Karpas-422 (cell line): ENCODE data around the gene ZNF79. TPM values are rescaled to one million over a fixed set of nuclear protein-coding genes. Genes with fewer than 3 reads are reported as not detected.

ENCODE experiments used
- DNase-seq: peaks from one replicate; pipeline ENCODE4 v3.0.0-alpha.2; 2015
- H2AFZ ChIP-seq: fragments of 200-600 bp; sonication (generic); 2 replicates; pipeline ENCODE4 v1.6.1; 2014; ENCODE audit warnings: antibody characterized with exemption, low read length, mixed read lengths
- H3K27ac ChIP-seq: fragments of 200-600 bp; sonication (generic); 2 replicates; pipeline ENCODE4 v1.5.1; 2014; ENCODE audit warnings: mild to moderate bottlenecking, low read length, moderate library complexity
- H3K27me3 ChIP-seq: fragments of 200-600 bp; sonication (generic); 2 replicates; pipeline ENCODE4 v1.6.1; 2014; ENCODE audit warnings: low read length, mixed read lengths
- H3K36me3 ChIP-seq: fragments of 200-600 bp; sonication (generic); 2 replicates; pipeline ENCODE4 v1.6.1; 2014; ENCODE audit warnings: low read length, mixed read lengths; ENCODE audit not compliant: insufficient read depth
- H3K4me1 ChIP-seq: fragments of 200-600 bp; sonication (generic); 2 replicates; pipeline ENCODE4 v1.6.1; 2014; ENCODE audit warnings: mild to moderate bottlenecking, low read length, mixed read lengths
- H3K4me2 ChIP-seq: fragments of 200-600 bp; sonication (generic); 2 replicates; pipeline ENCODE4 v1.6.1; 2014; ENCODE audit warnings: low read length, low read depth, mild to moderate bottlenecking; ENCODE audit not compliant: poor library complexity, severe bottlenecking
- H3K4me3 ChIP-seq: fragments of 200-600 bp; sonication (generic); 2 replicates; pipeline ENCODE4 v1.5.1; 2014; ENCODE audit warnings: mild to moderate bottlenecking, antibody characterized with exemption, low read length, mixed read lengths
- H3K79me2 ChIP-seq: fragments of 200-600 bp; sonication (generic); 2 replicates; pipeline ENCODE4 v1.6.1; 2014; ENCODE audit warnings: mild to moderate bottlenecking, low read length, mixed read lengths
- H3K9ac ChIP-seq: fragments of 200-600 bp; sonication (generic); 2 replicates; pipeline ENCODE4 v1.6.0; 2014; ENCODE audit warnings: low read length
- H3K9me2 ChIP-seq: fragments of 200-600 bp; sonication (generic), shearing (Covaris generic); replicated peaks from 2 replicates; pipeline ENCODE4 v1.6.0; 2014; ENCODE audit warnings: mild to moderate bottlenecking, low read length, moderate library complexity; ENCODE audit not compliant: insufficient read depth
- H3K9me3 ChIP-seq: fragments of 300-700, 200-600 bp; sonication (generic); 2 replicates; pipeline ENCODE4 v1.6.1; 2014; ENCODE audit warnings: low read length, mixed read lengths
- H4K20me1 ChIP-seq: fragments of 200-600 bp; sonication (generic); 2 replicates; pipeline ENCODE4 v1.6.1; 2014; ENCODE audit warnings: mild to moderate bottlenecking, antibody characterized with exemption, low read length, low read depth; ENCODE audit not compliant: insufficient read depth
- total RNA-seq: library from RNA; depleted of rRNA; stranded (reverse); fragments of >200 nt; shearing (Covaris generic); gene quantifications from 2 replicates; pipeline ENCODE4 v1.2.3, GENCODE V29; 2014; ENCODE audit warnings: low replicate concordance

ZNF79 gene
- total RNA-seq, 1 experiment from 2014 or later: 8.1 TPM

DNA sequence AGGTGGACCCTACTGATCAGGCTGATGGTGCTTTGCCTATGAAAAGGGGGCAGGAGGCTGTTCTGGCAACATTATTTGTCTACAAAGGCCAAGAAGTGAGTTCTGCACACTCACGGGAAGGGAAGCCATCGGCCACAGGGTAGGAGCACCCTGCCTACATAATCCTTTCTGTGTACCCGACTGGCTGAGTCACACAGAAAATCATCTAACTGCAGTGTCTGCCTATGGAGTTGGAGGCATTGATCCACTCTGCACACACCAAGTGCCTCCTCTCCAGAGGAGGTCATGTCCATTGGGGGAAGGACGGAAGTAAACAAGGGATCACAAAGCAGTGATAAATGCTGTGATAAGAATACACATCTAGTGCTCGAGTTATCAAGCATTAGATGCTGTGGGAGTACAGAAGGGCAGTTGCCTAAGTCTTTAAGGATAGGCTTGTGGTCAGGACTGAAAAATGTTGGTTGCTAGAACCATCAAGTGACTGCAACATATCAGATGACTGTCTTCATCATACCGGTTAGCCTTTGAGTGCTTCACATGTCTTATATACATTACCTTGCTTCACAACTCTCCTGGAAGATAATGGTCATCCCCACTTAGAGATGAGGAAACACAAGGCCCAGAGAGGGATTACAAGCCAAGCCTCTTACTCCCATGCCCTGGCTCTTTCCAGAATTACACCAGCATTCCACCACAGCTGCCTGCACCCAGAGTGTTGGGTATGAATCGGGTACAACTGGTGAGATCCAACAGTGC is 28.5 kb upstream of the ZNF79 start:
- DNase-seq: no peak
- no peaks in the 10 kb centered on the region for H3K9me3 ChIP-seq
- no peaks in the 10 kb centered on the region for H3K36me3 ChIP-seq
- H4K20me1 ChIP-seq: no peaks in the 10 kb centered on the region; the same call in 1 of the 2 replicates
- no peaks in the 10 kb centered on the region for H3K9me2 ChIP-seq
- peak overlapping the region; percentile 63 for H3K4me3 ChIP-seq
- H3K27me3 ChIP-seq: no peaks in the 10 kb centered on the region
- no peak overlapping the region for H3K27ac ChIP-seq
- H3K79me2 ChIP-seq: peaks cover 19% of the 10 kb centered on the region
- H2AFZ ChIP-seq: peak overlapping the region; percentile 91; the same call in 1 of the 2 replicates
- H3K4me1 ChIP-seq: peaks cover 28% of the 10 kb centered on the region
- peak overlapping the region; percentile 81 for H3K4me2 ChIP-seq
- H3K9ac ChIP-seq: peak overlapping the region; percentile 62

DNA sequence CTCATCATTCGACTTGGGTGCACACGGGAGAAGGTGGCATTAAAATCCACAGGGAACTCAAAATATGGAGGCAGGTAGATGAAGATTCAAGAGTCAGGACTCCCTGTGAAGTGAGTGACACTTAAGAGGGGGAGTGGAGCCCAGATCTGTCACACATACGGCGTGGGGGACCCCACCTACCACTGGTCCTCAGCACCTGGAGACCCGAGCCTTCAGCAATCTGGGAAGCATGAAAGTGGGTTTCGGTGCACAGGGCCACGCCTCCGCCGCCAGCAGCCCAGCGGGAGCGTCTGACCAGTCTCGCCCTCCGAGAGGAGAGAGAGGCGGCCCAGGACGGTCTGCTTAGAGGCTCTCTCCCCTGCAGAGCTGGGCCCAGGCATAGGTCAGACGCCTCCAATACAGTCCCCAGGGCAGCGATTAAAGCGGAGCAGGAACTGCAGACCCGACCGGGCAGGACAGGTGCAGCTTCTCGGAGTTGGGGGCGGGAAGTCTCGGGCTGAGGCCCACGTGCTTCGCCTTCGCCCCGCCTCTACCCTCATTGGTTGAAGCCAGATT is 27.9 kb upstream of the ZNF79 start:
- no peak for DNase-seq
- no peaks in the 10 kb centered on the region for H3K27me3 ChIP-seq

DNA sequence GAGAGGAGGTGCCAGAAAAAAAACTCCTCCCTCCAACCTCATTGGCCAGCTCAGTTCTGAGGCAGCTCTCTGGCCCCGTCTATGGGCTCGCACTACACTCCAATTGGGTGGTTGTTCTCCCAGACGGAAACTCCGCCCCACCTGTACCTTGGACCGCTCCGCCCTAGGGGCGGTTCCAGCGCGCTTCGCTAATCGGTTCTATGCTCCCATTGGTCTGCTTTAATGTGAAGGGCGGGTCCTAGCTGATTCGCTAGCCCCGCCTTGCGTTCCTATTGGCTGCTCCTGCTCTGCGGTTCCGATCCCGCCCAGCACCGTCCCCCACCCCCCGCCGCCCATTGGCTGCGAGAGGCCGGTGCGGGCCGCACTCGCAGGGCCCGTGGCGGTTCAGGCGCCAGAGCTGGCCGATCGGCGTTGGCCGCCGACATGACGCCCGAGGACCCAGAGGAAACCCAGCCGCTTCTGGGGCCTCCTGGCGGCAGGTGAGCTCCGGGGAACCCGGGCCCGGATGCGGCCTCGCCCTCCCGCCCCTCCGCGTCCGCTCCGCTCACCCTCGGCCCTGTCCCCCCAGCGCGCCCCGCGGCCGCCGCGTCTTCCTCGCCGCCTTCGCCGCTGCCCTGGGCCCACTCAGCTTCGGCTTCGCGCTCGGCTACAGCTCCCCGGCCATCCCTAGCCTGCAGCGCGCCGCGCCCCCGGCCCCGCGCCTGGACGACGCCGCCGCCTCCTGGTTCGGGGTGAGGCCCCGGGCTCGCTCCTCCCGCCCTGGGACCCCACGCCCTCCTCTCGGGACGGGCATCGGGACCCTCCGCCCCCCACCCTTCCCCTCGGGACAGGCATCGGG is 27.2 kb upstream of the ZNF79 start, which contains the start of gene SLC2A8:
TSS of gene SLC2A8 (plus strand) at position 362 of the 838 bp plus-strand sequence. CDS start at position 424, 62 bp downstream.
- Histone ChIP-seq H3K27ac (peak within 1 kb of the TSS; percentile 49), H2AFZ (peak within 1 kb of the TSS; percentile 91)

More for the DNA sequence above, 27.9 kb upstream of the ZNF79 start:
- Histone ChIP-seq H4K20me1 (no peaks in the 10 kb centered on the region; the same call in 1 of the 2 replicates), H3K4me2 (peak overlapping the region; percentile 81), H3K4me1 (peaks cover 28% of the 10 kb centered on the region), H3K36me3 (no peaks in the 10 kb centered on the region), H3K9me3 (no peaks in the 10 kb centered on the region), H3K9ac (peak overlapping the region; percentile 62), H3K79me2 (peaks cover 19% of the 10 kb centered on the region), H3K4me3 (peak overlapping the region; percentile 63), H2AFZ (peak overlapping the region; percentile 91; the same call in 1 of the 2 replicates), H3K9me2 (no peaks in the 10 kb centered on the region), H3K27ac (0 out of 2 replicates have a peak overlapping the region, but pooled peaks have one; percentile 23)

DNA sequence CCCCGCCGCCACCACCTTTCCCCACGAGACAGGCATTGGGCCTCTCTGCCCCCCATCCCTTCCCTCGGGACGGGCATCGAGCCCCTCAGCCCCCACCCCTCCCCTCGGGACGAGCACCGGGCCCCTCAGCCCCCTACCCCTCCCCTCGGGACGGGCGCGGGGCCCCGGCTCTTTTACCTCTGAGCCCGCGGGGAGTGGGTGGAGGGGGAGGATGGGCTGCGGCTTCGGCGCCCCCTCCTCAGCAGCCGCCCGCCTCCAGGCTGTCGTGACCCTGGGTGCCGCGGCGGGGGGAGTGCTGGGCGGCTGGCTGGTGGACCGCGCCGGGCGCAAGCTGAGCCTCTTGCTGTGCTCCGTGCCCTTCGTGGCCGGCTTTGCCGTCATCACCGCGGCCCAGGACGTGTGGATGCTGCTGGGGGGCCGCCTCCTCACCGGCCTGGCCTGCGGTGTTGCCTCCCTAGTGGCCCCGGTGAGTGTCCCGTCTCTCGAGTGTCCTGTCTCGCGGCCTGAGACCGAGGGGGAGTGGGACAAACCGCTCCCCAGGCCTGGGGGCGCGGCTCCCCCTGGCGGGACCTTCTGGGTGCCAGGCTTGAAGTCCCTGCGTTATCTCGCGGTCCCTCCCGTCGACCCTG is 26.4 kb upstream of the ZNF79 start:
- Histone ChIP-seq H3K4me2 (peak overlapping the region; percentile 89), H3K9ac (peak overlapping the region; percentile 86), H4K20me1 (no peaks in the 10 kb centered on the region; the same call in 1 of the 2 replicates), H3K36me3 (no peaks in the 10 kb centered on the region), H3K9me3 (no peaks in the 10 kb centered on the region), H3K9me2 (no peaks in the 10 kb centered on the region), H3K27ac (peak overlapping the region; percentile 49), H3K4me1 (peaks cover 28% of the 10 kb centered on the region), H3K4me3 (peak overlapping the region; percentile 84), H3K79me2 (peaks cover 19% of the 10 kb centered on the region), H3K27me3 (no peaks in the 10 kb centered on the region), H2AFZ (peak overlapping the region; percentile 75; the same call in 1 of the 2 replicates)
- DNase-seq: peak; percentile 70

More for the DNA sequence above, 27.2 kb upstream of the ZNF79 start, which contains the start of gene SLC2A8:
- H3K9ac ChIP-seq: peak within 1 kb of the TSS; percentile 86
- H3K9me3 ChIP-seq: no peaks in the 10 kb centered on the region
- H3K27me3 ChIP-seq: no peaks in the 10 kb centered on the region
- no peaks in the 10 kb centered on the region; the same call in 1 of the 2 replicates for H4K20me1 ChIP-seq
- DNase-seq: peak; percentile 100
- no peaks in the 10 kb centered on the region for H3K36me3 ChIP-seq
- H3K79me2 ChIP-seq: peaks cover 19% of the 10 kb centered on the region
- peak within 1 kb of the TSS; percentile 89 for H3K4me2 ChIP-seq
- peaks cover 28% of the 10 kb centered on the region for H3K4me1 ChIP-seq
- H3K9me2 ChIP-seq: no peaks in the 10 kb centered on the region
- H3K4me3 ChIP-seq: peak within 1 kb of the TSS; percentile 84

DNA sequence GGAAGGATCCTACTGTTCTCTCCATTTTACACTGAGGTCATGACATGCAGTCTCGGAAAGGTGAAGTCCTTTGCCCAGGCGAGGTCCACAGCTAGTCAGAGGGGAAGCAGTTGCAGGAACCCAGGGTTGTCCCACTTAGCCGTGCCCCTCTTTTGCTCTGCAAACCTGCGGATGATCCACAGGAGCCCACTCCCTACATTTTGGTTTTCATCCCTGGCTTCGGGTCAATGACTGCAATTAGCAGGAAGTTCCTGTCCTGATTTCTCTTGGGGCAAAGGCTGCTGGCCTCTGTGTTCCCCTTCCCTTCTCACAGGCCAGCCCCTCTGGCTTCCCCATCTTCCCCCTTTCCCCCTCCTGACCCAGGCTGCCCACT is 25.9 kb upstream of the ZNF79 start:
- Histone ChIP-seq H3K79me2 (peaks cover 19% of the 10 kb centered on the region), H3K36me3 (no peaks in the 10 kb centered on the region), H4K20me1 (no peaks in the 10 kb centered on the region; the same call in 1 of the 2 replicates), H3K9ac (peak overlapping the region; percentile 86), H3K4me3 (peak overlapping the region; percentile 84), H3K27me3 (no peaks in the 10 kb centered on the region), H3K27ac (no peak overlapping the region), H3K9me2 (no peaks in the 10 kb centered on the region), H2AFZ (no peak overlapping the region), H3K4me1 (peaks cover 28% of the 10 kb centered on the region), H3K9me3 (no peaks in the 10 kb centered on the region), H3K4me2 (peak overlapping the region; percentile 89)
- DNase-seq: no peak

DNA sequence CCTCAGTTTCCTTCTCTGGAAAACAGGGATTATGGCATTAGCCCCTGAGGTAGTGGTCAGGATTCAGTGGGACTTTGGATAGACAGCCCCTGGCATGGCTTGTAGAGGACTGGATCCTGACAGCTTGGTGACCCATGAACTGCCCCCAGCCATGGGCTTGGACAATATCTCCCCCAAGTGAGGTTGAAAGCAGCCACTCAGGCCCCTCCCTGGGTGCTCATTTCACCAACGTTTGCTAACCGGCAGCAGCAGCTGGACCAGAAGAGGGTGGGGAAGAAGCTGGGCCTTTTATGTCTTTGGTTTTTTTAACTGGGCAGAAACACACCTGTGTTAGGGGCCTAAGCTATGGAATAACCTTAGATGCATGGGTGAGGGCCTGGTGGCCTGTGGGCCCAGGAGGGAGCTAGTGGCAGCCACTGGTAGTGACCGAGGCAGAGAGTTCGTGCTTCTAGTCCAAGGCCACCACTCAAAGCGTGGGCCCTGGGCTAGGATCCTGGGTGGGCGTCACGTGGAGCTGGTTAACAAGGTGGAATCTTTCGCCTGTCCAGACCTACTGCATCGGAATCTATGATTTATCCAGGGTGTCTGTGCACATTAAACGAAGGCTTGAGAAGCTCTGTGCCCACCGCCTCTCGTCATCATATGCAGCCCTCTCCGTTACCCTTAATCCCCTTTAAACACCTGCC is 25.3 kb upstream of the ZNF79 start:
- no peaks in the 10 kb centered on the region; the same call in 1 of the 2 replicates for H4K20me1 ChIP-seq
- H3K9me3 ChIP-seq: no peaks in the 10 kb centered on the region
- DNase-seq: no peak
- H3K9ac ChIP-seq: peak overlapping the region; percentile 86
- H3K9me2 ChIP-seq: no peaks in the 10 kb centered on the region
- H3K4me3 ChIP-seq: peak overlapping the region; percentile 84; the same call in 1 of the 2 replicates
- H2AFZ ChIP-seq: no peak overlapping the region
- H3K79me2 ChIP-seq: peaks cover 19% of the 10 kb centered on the region
- H3K27ac ChIP-seq: no peak overlapping the region
- H3K36me3 ChIP-seq: no peaks in the 10 kb centered on the region
- peak overlapping the region; percentile 89 for H3K4me2 ChIP-seq
- H3K4me1 ChIP-seq: peaks cover 28% of the 10 kb centered on the region
- no peaks in the 10 kb centered on the region for H3K27me3 ChIP-seq

DNA sequence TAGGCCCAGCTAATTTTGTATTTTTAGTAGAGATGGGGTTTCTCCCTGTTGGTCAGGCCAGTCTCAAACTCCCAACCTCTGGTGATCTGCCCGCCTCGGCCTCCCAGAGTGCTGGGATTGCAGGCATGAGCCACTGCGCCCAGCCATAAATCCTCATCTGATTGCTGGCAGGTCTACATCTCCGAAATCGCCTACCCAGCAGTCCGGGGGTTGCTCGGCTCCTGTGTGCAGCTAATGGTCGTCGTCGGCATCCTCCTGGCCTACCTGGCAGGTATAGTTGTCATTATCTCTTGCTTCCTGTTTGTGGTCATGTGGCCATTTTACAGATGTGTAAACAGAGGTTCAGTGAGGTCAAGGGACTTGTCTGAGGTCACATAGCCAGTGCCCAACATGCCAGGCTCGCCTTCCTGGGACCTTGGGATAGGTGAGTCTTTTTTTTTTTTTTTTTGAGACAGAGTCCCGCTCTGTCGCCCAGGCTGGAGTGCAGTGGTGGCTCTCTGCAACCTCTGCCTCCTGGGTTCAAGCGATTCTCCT is 24.4 kb upstream of the ZNF79 start:
- no peaks in the 10 kb centered on the region for H3K27me3 ChIP-seq

More for the DNA sequence above, 24.4 kb upstream of the ZNF79 start:
- Histone ChIP-seq H3K9ac (no peak overlapping the region), H4K20me1 (no peaks in the 10 kb centered on the region; the same call in 1 of the 2 replicates), H3K4me2 (no peak overlapping the region), H3K4me1 (peaks cover 26% of the 10 kb centered on the region), H2AFZ (no peak overlapping the region), H3K36me3 (no peaks in the 10 kb centered on the region), H3K79me2 (peaks cover 19% of the 10 kb centered on the region), H3K4me3 (no peak overlapping the region), H3K27ac (no peak overlapping the region), H3K9me2 (no peaks in the 10 kb centered on the region), H3K9me3 (no peaks in the 10 kb centered on the region)
- no peak for DNase-seq
